ENCODE results near the gene RABIF. TPM values are rescaled to one million over a fixed set of nuclear protein-coding genes. Genes with fewer than 3 reads are reported as not detected.
"Not testable (repeated sequence)": the region's sequence is repeated elsewhere in the genome, so short reads cannot be mapped to it uniquely, and the experiment has no call there.

RABIF gene
- total and polyA plus RNA-seq, 2 donors (not counting 1 experiment from before 2014, with no cell fraction given) = 8.2 to 14.2 TPM

- H3K27ac Mint-ChIP-seq = no peak overlapping the region
- WGBS (ENCODE audit: insufficient coverage) = 100% methylated on average over 2 of the region's 5 CpGs
- DNase-seq = no peak
- no peaks in the 10 kb centered on the region for H3K9me3 ChIP-seq (ENCODE audit: control extremely low read depth in 1 of 3, control insufficient read depth in 2 of 3, insufficient read depth in 1 of 3, low read length in 2 of 3)
- no peaks in the 10 kb centered on the region for H3K4me1 ChIP-seq (ENCODE audit: control insufficient read depth in 2 of 2, insufficient read depth in 2 of 2, low read length in 2 of 2)
- no peaks in the 10 kb centered on the region for H4K20me1 ChIP-seq (ENCODE audit: control insufficient read depth, insufficient read depth, low read length, poor library complexity, severe bottlenecking)
- POLR2A ChIA-PET = no interaction called here
- no peak overlapping the region for H3K27ac ChIP-seq (ENCODE audit: low read length in 2 of 2)
- H3K4me3 ChIP-seq (ENCODE audit: control extremely low read depth in 1 of 5, extremely low read depth in 1 of 5, insufficient read depth in 1 of 5, low read depth in 2 of 5, low read length in 4 of 5) = no peak overlapping the region
- no peak overlapping the region for H3K4me3 Mint-ChIP-seq
- TF ChIP-seq, protein P1, sequence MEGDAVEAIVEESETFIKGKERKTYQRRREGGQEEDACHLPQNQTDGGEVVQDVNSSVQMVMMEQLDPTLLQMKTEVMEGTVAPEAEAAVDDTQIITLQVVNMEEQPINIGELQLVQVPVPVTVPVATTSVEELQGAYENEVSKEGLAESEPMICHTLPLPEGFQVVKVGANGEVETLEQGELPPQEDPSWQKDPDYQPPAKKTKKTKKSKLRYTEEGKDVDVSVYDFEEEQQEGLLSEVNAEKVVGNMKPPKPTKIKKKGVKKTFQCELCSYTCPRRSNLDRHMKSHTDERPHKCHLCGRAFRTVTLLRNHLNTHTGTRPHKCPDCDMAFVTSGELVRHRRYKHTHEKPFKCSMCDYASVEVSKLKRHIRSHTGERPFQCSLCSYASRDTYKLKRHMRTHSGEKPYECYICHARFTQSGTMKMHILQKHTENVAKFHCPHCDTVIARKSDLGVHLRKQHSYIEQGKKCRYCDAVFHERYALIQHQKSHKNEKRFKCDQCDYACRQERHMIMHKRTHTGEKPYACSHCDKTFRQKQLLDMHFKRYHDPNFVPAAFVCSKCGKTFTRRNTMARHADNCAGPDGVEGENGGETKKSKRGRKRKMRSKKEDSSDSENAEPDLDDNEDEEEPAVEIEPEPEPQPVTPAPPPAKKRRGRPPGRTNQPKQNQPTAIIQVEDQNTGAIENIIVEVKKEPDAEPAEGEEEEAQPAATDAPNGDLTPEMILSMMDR (IDR thresholded peaks at IDR 0.05) = no peak
- TF ChIP-seq EZH2 (IDR thresholded peaks at IDR 0.05; ENCODE audit: borderline replicate concordance, insufficient read depth, low read depth, low read length, poor library complexity, severe bottlenecking) = no peak
- no peaks in the 10 kb centered on the region for H3K27me3 ChIP-seq (replicated peaks in 1 of 4; ENCODE audit: control extremely low read depth in 1 of 4, control insufficient read depth in 3 of 4, insufficient read depth in 4 of 4, low read length in 3 of 4)
- CTCF ChIA-PET = no interaction called here
- H3K9me3 Mint-ChIP-seq (ENCODE audit: insufficient read depth) = no peaks in the 10 kb centered on the region
- no peaks in the 10 kb centered on the region for H3K79me2 ChIP-seq (ENCODE audit: control insufficient read depth, insufficient read depth, low read length)
- intact Hi-C loops (cut with micrococcal nuclease) = no loop called here
- ATAC-seq (ENCODE audit: low read depth) = no peak
- no peak overlapping the region for H2AFZ ChIP-seq (ENCODE audit: insufficient read depth, low read depth, low read length, poor library complexity, severe bottlenecking)
- H3K27me3 Mint-ChIP-seq = peaks cover 1% of the 10 kb centered on the region
- H3K9ac ChIP-seq (ENCODE audit: low read length) = no peak overlapping the region
- no peak overlapping the region for H3K4me2 ChIP-seq (replicated peaks; ENCODE audit: low read depth, low read length, poor library complexity, severe bottlenecking)
- H3K36me3 ChIP-seq (replicated peaks in 1 of 2; ENCODE audit: control extremely low read depth in 1 of 2, control insufficient read depth in 1 of 2, extremely low read depth in 1 of 2, insufficient read depth in 2 of 2, low read length in 1 of 2) = peaks cover 5 to 28% of the 10 kb centered on the region in 2 experiments
- H3K4me1 Mint-ChIP-seq = peaks cover 6% of the 10 kb centered on the region
These were observed 49.5 kb upstream of the RABIF start for GRCh38 chr1:202938287-202938925.

DNA sequence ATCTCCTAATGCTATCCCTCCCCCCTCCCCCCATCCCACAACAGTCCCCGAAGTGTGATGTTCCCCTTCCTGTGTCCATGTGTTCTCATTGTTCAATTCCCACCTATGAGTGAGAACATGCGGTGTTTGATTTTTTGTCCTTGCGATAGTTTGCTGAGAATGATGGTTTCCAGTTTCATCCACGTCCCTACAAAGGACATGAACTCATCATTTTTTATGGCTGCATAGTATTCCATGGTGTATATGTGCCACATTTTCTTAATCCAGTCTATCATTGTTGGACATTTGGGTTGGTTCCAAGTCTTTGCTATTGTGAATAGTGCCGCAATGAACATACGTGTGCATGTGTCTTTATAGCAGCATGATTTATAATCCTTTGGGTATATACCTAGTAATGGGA, 47.5 kb upstream of the RABIF start:
- H3K27ac ChIP-seq (ENCODE audit: low read length in 2 of 2); H3K4me1 Mint-ChIP-seq; H3K27me3 ChIP-seq (replicated peaks in 1 of 4; ENCODE audit: control extremely low read depth in 1 of 4, control insufficient read depth in 3 of 4, insufficient read depth in 4 of 4, low read length in 3 of 4); H3K9ac ChIP-seq (ENCODE audit: low read length); POLR2A ChIA-PET; intact Hi-C loops (cut with micrococcal nuclease); H4K20me1 ChIP-seq (ENCODE audit: control insufficient read depth, insufficient read depth, low read length, poor library complexity, severe bottlenecking); H3K4me3 ChIP-seq (ENCODE audit: control extremely low read depth in 1 of 5, extremely low read depth in 1 of 5, insufficient read depth in 1 of 5, low read depth in 2 of 5, low read length in 4 of 5); H3K27me3 Mint-ChIP-seq; H3K27ac Mint-ChIP-seq; H3K4me1 ChIP-seq (ENCODE audit: control insufficient read depth in 2 of 2, insufficient read depth in 2 of 2, low read length in 2 of 2); ATAC-seq (ENCODE audit: low read depth); H2AFZ ChIP-seq (ENCODE audit: insufficient read depth, low read depth, low read length, poor library complexity, severe bottlenecking); H3K4me3 Mint-ChIP-seq; H3K9me3 ChIP-seq (ENCODE audit: control extremely low read depth in 1 of 3, control insufficient read depth in 2 of 3, insufficient read depth in 1 of 3, low read length in 2 of 3); H3K4me2 ChIP-seq (replicated peaks; ENCODE audit: low read depth, low read length, poor library complexity, severe bottlenecking); DNase-seq; H3K9me3 Mint-ChIP-seq (ENCODE audit: insufficient read depth); CTCF ChIA-PET; H3K79me2 ChIP-seq (ENCODE audit: control insufficient read depth, insufficient read depth, low read length): not testable (repeated sequence)
- WGBS (ENCODE audit: insufficient coverage) = no CpG with 5 or more reads among the region's 6 CpGs
- peaks cover 4 to 11% of the 10 kb centered on the region in 2 experiments for H3K36me3 ChIP-seq (replicated peaks in 1 of 2; ENCODE audit: control extremely low read depth in 1 of 2, control insufficient read depth in 1 of 2, extremely low read depth in 1 of 2, insufficient read depth in 2 of 2, low read length in 1 of 2)

Measured in B cell (primary cell).